GM15510 (cell line): ENCODE data around the gene XYLT1.

Experiments used
- POLR2A ChIP-seq: IDR thresholded peaks from 3 replicates; pipeline ENCODE4 v1.6.1; 2011; ENCODE audit warnings: borderline replicate concordance; ENCODE audit not compliant: insufficient read length; ENCODE audit errors: extremely low read depth

Gene XYLT1

DNA sequence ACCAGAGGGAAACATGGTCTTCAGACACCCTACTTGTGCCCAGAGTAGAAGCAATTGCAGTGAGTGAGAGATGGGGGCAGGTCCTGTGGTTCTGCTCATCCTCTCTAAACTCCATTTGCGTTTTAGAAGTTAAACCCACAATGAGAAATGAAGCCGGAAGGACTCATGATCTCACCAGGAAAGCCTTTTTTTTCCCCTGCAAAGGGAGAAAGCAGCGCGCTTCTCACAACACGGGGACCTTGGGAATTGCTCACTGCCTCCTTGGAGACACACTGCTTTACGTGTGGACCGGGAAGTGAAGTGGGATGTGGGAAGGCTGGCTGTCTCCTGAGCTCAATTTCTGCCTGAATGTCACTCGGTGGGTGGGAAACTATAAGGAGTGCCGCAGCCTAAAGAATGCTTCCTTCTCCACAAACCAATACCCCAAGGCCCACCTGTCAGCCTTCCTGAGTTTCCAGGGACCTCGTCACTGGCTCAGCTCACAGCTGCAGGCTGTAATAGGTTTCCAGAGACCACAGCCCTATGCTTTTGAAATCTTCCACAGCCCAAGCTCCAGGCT is 365.4 kb downstream of the XYLT1 start:
- TF ChIP-seq POLR2A, result no peak

GRCh38 chr16:17104654-17105053 is 366.1 kb downstream of the XYLT1 start:
- TF ChIP-seq POLR2A, result no peak

GRCh38 chr16:17103216-17103615 is 367.5 kb downstream of the XYLT1 start:
- TF ChIP-seq POLR2A, result no peak

DNA sequence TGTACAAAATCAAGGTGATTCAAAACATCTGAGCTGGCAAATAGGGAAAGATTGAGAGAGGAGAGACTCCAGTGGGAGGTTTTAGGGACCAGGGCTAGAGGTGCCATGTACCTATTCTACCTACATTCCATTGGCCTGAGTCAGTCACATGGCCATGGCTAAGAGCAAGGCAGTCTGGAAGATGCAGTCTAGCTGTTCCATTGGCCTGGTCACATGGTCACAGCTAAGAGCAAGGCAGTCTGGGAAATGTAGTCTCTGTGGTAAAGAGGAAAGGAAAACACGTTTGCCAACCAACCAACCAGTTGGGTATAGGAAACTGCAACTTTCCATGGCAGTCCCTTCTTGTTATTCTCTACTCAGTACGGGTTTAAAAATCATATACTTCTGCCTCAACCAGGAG is 369.1 kb downstream of the XYLT1 start:
- TF ChIP-seq POLR2A, result no peak

- TF ChIP-seq POLR2A, result no peak
Measured at GRCh38 chr16:17098685-17099084, 372.1 kb downstream of the XYLT1 start.

- no peak for TF ChIP-seq POLR2A
Measured at GRCh38 chr16:17084130-17084529, 386.6 kb downstream of the XYLT1 start.

DNA sequence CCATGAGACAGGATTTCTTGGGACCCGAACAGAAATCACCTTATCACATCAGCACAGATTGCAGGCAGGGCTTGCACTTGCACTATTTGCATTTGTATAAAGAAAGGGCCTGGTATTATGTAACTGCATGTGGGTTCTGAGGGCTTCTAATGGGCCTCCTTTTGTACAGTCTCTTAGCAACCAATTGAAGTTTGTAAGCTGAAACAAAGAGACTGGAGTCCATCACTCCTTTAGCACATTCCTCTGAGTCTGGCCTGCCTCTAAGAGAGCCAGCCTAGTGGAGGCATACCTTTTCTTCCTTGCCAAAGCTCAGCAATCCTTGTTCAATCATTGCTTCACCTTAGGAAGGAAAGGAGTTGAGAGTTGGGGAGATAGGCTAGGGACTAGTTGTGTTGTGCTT is 387.1 kb downstream of the XYLT1 start:
- TF ChIP-seq POLR2A, result no peak

DNA sequence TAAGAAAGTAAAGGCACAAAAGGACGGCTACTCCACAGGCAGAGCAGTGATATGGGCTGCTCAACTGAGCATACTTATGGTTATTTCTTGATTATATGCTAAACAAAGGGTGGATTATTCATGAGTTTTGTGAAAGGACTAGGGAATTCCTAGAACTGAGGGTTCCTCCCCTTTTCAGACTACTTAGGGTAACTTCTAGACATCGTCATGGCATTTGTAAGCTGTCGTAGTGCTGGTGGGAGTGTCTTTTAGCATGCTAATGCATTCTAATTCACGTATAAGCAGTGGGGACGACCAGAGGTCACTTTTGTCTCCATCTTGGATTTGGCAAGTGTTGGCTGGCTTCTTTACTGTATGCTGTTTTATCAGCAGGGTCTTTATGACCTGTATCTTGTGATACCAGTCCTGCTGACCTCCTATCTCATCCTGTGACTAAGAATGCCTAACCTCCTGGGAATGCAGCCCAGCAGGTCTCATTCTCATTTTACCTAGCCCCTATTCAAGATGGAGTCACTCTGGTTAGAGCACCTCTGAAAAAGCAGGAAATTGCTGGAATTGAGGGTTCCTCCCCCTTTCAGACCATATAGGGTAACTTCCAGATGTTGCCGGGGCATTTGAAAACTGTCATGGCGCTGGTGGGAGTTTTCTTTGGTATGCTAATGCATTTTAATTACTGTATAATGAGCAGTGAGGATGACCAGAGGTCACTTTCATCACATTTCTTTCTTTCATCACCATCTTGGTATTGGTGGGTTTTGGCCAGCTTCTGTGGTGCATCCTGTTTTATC is 388.5 kb downstream of the XYLT1 start:
- TF ChIP-seq POLR2A, result no peak

DNA sequence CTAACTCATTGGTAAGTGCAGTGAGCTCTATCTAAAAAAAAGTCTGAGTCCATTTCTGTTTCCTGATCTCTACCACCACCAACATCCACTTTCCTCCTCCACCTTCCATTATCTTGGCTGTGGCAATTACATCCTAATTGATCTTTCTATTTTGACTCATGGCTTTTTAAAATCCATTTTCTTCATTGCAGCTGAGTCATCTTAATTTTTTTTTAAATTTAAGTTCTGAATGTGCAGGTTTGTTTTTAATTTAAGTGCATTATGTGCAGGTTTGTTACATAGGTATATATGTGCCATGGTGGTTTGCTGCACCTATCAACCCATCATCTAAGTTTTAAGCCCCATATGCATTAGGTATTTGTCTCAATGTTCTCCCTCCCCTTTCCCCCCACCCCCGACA is 390.7 kb downstream of the XYLT1 start:
- no peak for TF ChIP-seq POLR2A

DNA sequence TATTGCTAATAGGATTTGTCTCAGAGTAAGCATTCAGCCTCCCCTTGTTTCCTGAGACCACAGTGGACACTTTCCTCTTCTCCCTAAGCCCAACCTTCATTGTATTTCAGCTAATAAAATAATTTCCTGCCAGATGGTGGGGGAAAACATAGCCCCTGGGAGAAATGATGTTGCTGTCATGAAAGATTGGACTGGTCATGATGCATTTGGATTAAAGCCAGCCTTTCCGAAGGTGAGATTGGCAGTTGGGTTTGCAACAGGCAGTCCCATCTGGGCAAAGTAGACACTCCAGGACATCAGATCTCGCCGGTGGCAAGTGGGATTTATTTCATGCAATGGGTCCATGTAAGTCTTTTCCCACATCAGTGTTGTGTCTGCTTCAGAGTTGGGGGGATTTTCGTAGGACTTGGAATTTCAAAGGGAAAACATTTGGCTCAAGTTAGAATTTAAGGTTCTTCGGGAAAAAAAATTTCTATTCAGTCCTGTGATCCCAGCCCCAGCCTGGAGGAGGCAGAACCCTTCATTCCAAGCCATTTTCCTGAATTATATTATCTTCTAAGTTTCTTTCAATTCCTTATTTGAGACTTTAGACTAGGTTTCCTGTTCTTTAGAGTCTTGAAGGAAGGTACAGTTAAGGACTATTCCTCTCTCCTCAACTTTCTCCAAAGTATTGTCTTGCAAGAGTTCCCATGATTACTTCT is 391.7 kb downstream of the XYLT1 start:
- TF ChIP-seq POLR2A, result no peak

DNA sequence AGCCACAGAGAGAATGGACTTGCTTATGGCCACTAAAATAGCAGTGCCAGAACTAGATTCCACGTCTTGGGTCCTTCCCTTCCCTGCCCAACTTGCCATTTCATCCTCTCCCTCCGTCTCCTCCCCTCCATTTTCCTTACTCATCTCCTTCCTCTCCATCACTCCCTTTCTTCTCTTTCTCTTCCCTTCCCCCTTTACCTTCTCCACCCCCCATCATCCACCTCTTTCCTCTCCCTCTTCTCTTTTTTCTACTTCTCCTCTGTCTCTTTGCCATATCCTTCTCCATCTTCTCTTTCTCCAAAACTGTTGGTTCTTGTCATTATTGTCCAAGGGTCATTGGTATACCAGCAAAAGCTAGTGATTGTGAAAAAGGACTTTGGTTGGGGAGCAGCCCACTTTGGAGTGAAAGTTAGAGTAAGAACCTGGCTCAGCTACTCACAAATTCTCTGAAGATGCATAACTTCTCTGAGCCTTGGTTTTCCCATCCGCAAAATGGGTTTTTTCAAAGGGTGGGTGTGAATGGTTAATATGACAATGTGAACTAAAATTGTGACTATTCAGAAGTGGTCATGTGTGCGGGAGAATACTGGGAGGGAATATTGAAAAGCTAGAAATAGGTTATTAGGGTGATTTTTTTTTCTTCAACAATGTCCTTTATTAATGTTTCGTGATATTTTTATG is 393.8 kb downstream of the XYLT1 start:
- TF ChIP-seq POLR2A, result no peak

GRCh38 chr16:17076092-17076754 is 394.5 kb downstream of the XYLT1 start:
- no peak for TF ChIP-seq POLR2A

GRCh38 chr16:17072104-17072503 is 398.7 kb downstream of the XYLT1 start:
- TF ChIP-seq POLR2A, result no peak

- TF ChIP-seq POLR2A, result no peak
Measured at GRCh38 chr16:17070882-17071592, 399.7 kb downstream of the XYLT1 start.
